HepG2 (cell line): Measurements from ENCODE around the gene LUC7L. TPM values are rescaled to one million over a fixed set of nuclear protein-coding genes. Genes with fewer than 3 reads are reported as not detected.
A peak's percentile ranks its signal among the peaks of the same experiment; 100 is the strongest.

ENCODE experiments used
- BHLHE40 ChIP-seq: IDR thresholded peaks from 2 replicates; pipeline ENCODE4 v1.6.1; 2011; ENCODE audit warnings: low read length, improper control_type of control experiment
- CC2D1A ChIP-seq: sonication (generic); formaldehyde crosslinking; IDR thresholded peaks from 2 replicates; pipeline ENCODE4 v1.8.1; 2023; ENCODE audit warnings: mild to moderate bottlenecking, missing genetic modification reagents
- DMTF1 ChIP-seq: sonication (generic); formaldehyde crosslinking; IDR thresholded peaks from 2 replicates; pipeline ENCODE4 v1.4.0; 2020; ENCODE audit warnings: mild to moderate bottlenecking, missing genetic modification reagents
- FOXC1 ChIP-seq: sonication (generic); formaldehyde crosslinking; IDR thresholded peaks from 2 replicates; pipeline ENCODE4 v1.8.0; 2022; ENCODE audit warnings: mild to moderate bottlenecking, missing genetic modification reagents, borderline replicate concordance
- GFI1 ChIP-seq: sonication (generic); formaldehyde crosslinking; IDR thresholded peaks from 2 replicates; pipeline ENCODE4 v1.5.0; 2020; ENCODE audit warnings: missing genetic modification reagents, mild to moderate bottlenecking, borderline replicate concordance
- JARID2 ChIP-seq: sonication (generic); formaldehyde crosslinking; IDR thresholded peaks from 2 replicates; pipeline ENCODE4 v1.8.1; 2023; ENCODE audit warnings: missing genetic modification reagents, inconsistent platforms; ENCODE audit not compliant: insufficient replicate concordance
- KAT8 ChIP-seq: IDR thresholded peaks from 2 replicates; pipeline ENCODE4 v1.6.1; 2016; ENCODE audit warnings: missing genetic modification reagents, missing compliant biosample characterization
- KDM1A ChIP-seq: IDR thresholded peaks from 2 replicates; pipeline ENCODE4 v1.6.1; 2016; ENCODE audit warnings: missing compliant biosample characterization
- KDM3A ChIP-seq: IDR thresholded peaks from 2 replicates; pipeline ENCODE4 v1.6.1; 2018; ENCODE audit warnings: low read depth, missing compliant biosample characterization
- KLF11 ChIP-seq: IDR thresholded peaks from 2 replicates; pipeline ENCODE4 v1.6.1; 2016; ENCODE audit warnings: missing compliant biosample characterization
- MYNN ChIP-seq: sonication (generic); formaldehyde crosslinking; IDR thresholded peaks from 2 replicates; pipeline ENCODE4 v1.4.0; 2020; ENCODE audit warnings: mild to moderate bottlenecking, low read depth, missing genetic modification reagents
- PHF8 ChIP-seq: sonication (generic); formaldehyde crosslinking; IDR thresholded peaks from 2 replicates; pipeline ENCODE4 v1.5.0; 2020; ENCODE audit warnings: missing genetic modification reagents
- POLR2AphosphoS5 ChIP-seq: IDR thresholded peaks from 2 replicates; pipeline ENCODE4 v1.6.1; 2012; ENCODE audit warnings: low read depth, low read length
- SRSF9 ChIP-seq: fragments of 200-400 bp; formaldehyde crosslinking; IDR thresholded peaks from 2 replicates; pipeline ENCODE4 v1.6.1; 2018; ENCODE audit warnings: borderline replicate concordance, mild to moderate bottlenecking, low read depth, low read length; ENCODE audit not compliant: insufficient read depth, poor library complexity, severe bottlenecking
- XBP1 ChIP-seq: sonication (generic); formaldehyde crosslinking; IDR thresholded peaks from 2 replicates; pipeline ENCODE4 v1.5.0; 2020; ENCODE audit warnings: missing genetic modification reagents
- ZBTB33 ChIP-seq: sonication (generic); formaldehyde crosslinking; IDR thresholded peaks from 2 replicates; pipeline ENCODE4 v1.4.0; 2020; ENCODE audit warnings: missing genetic modification reagents
- ZFP90 ChIP-seq: sonication (generic); formaldehyde crosslinking; IDR thresholded peaks from 2 replicates; pipeline ENCODE4 v1.8.0; 2022; ENCODE audit warnings: missing genetic modification reagents, mild to moderate bottlenecking, inconsistent platforms, borderline replicate concordance
- ZIK1 ChIP-seq: sonication (generic); formaldehyde crosslinking; IDR thresholded peaks from 2 replicates; pipeline ENCODE4 v1.5.0; 2020; ENCODE audit warnings: mild to moderate bottlenecking, low read depth, missing genetic modification reagents, borderline replicate concordance
- ZNF138 ChIP-seq: sonication (generic); formaldehyde crosslinking; IDR thresholded peaks from 2 replicates; pipeline ENCODE4 v1.5.0; 2020; ENCODE audit warnings: mild to moderate bottlenecking, low read depth, missing genetic modification reagents
- ZNF382 ChIP-seq: sonication (generic); formaldehyde crosslinking; IDR thresholded peaks from 2 replicates; pipeline ENCODE4 v1.5.0; 2020; ENCODE audit warnings: missing genetic modification reagents, mild to moderate bottlenecking, borderline replicate concordance
- ZNF468 ChIP-seq: sonication (generic); formaldehyde crosslinking; IDR thresholded peaks from 2 replicates; pipeline ENCODE4 v1.8.0; 2022; ENCODE audit warnings: mild to moderate bottlenecking, moderate library complexity, missing genetic modification reagents
- ZNF484 ChIP-seq: sonication (generic); formaldehyde crosslinking; IDR thresholded peaks from 2 replicates; pipeline ENCODE4 v1.5.1; 2020; ENCODE audit warnings: mild to moderate bottlenecking, low read depth, missing genetic modification reagents, borderline replicate concordance
- ZNF614 ChIP-seq: IDR thresholded peaks from 2 replicates; pipeline ENCODE4 v1.6.1; 2018; ENCODE audit warnings: missing biosample characterization, missing genetic modification reagents, inconsistent platforms, borderline replicate concordance
- ZNF670 ChIP-seq: sonication (generic); formaldehyde crosslinking; IDR thresholded peaks from 2 replicates; pipeline ENCODE4 v1.8.0; 2022; ENCODE audit warnings: mild to moderate bottlenecking, missing genetic modification reagents, borderline replicate concordance
- ZNF772 ChIP-seq: sonication (generic); formaldehyde crosslinking; IDR thresholded peaks from 2 replicates; pipeline ENCODE4 v1.5.0; 2020; ENCODE audit warnings: mild to moderate bottlenecking, missing genetic modification reagents
- polyA plus RNA-seq, 8 experiments: library from polyadenylated mRNA; depleted of rRNA in 3 of 8; stranded (reverse) in 7 of 8; unstranded in 1 of 8; fragments of >200 nt; fragmentation: Illumina TruSeq in 4 of 8; extraction: Trizol in 4 of 8; gene quantifications; 2 replicates each; pipeline versions ENCODE4 v1.2.1 to v1.2.3, GENCODE V29; 2011 to 2016; ENCODE audit warnings: low read depth in 4 of 8, missing spikeins in 1 of 8, mixed read lengths in 1 of 8; ENCODE audit not compliant: insufficient read depth in 1 of 8
- total RNA-seq, 5 experiments: library from RNA; depleted of rRNA; stranded (reverse); fragments of >200 nt; fragmentation: Illumina TruSeq; extraction: Trizol; gene quantifications; 2 replicates each; pipeline ENCODE4 v1.2.3, GENCODE V29; 2016; ENCODE audit warnings: low read depth in 1 of 5

The LUC7L gene
- total and polyA plus RNA-seq, 2 of the 13 experiments (the other 11 are each of a cell fraction or from before 2014, with no cell fraction given): 48.7 to 56.9 TPM

- TF ChIP-seq JARID2: no peak
- TF ChIP-seq ZFP90 (CRISPR knock-in tag): no peak; the same call in 1 of the 2 replicates
- peak; percentile 83; the same call in 1 of the 2 replicates for TF ChIP-seq ZNF670 (CRISPR knock-in tag)
- no peak for TF ChIP-seq SRSF9
- TF ChIP-seq FOXC1 (CRISPR knock-in tag): 0 out of 2 replicates have a peak, but pooled peaks have one; percentile 33
- peak; percentile 45; the same call in 1 of the 2 replicates for TF ChIP-seq POLR2AphosphoS5
- no peak for TF ChIP-seq ZNF484 (CRISPR knock-in tag)
- TF ChIP-seq CC2D1A (CRISPR knock-in tag): no peak
- 0 out of 2 replicates have a peak, but pooled peaks have one; percentile 10 for TF ChIP-seq ZBTB33 (CRISPR knock-in tag)
- no peak for TF ChIP-seq ZNF382 (CRISPR knock-in tag)
- 0 out of 2 replicates have a peak, but pooled peaks have one; percentile 66 for TF ChIP-seq KAT8 (CRISPR knock-in tag)
- peak; percentile 90 for TF ChIP-seq PHF8
- peak; percentile 9; the same call in 1 of the 2 replicates for TF ChIP-seq ZNF614 (CRISPR knock-in tag)
- peak; percentile 43; the same call in 1 of the 2 replicates for TF ChIP-seq KDM3A (CRISPR knock-in tag)
- no peak for TF ChIP-seq ZNF772
- TF ChIP-seq BHLHE40: no peak
- TF ChIP-seq DMTF1: no peak
- TF ChIP-seq ZIK1 (CRISPR knock-in tag): 0 out of 2 replicates have a peak, but pooled peaks have one; percentile 41
- TF ChIP-seq ZNF138: 0 out of 2 replicates have a peak, but pooled peaks have one; percentile 27
- no peak for TF ChIP-seq XBP1 (CRISPR knock-in tag)
- TF ChIP-seq GFI1: peak; percentile 51; the same call in 1 of the 2 replicates
- TF ChIP-seq KDM1A: no peak
- TF ChIP-seq ZNF468 (CRISPR knock-in tag): 0 out of 2 replicates have a peak, but pooled peaks have one; percentile 31
- TF ChIP-seq KLF11 (CRISPR knock-in tag): 0 out of 2 replicates have a peak, but pooled peaks have one; percentile 22
- TF ChIP-seq MYNN: no peak
Observed at GRCh38 chr16:234468-235305, 5.4 kb upstream of the LUC7L start, which contains the start of gene FAM234A (continued).
